Type B pancreatic cell (in vitro differentiated cells): ENCODE data around the gene MYCBP2. TPM values are rescaled to one million over a fixed set of nuclear protein-coding genes. Genes with fewer than 3 reads are reported as not detected.
"Not testable (repeated sequence)": the region's sequence is repeated elsewhere in the genome, so short reads cannot be mapped to it uniquely, and the experiment has no call there.

Source experiments
- DNase-seq: peaks from one replicate; pipeline ENCODE4 v3.0.0; 2021; ENCODE audit warnings: mixed read lengths; ENCODE audit not compliant: unreplicated experiment; ENCODE audit errors: extremely low spot score
- H3K27ac Mint-ChIP-seq: 2 replicates; pipeline ENCODE4 v1.8.0; 2021; ENCODE audit warnings: mild to moderate bottlenecking, mixed read lengths
- H3K27me3 Mint-ChIP-seq: 2 replicates; pipeline ENCODE4 v1.8.0; 2021; ENCODE audit warnings: mixed read lengths
- H3K36me3 Mint-ChIP-seq: 2 replicates; pipeline ENCODE4 v1.8.0; 2021; ENCODE audit warnings: mixed read lengths
- H3K4me1 Mint-ChIP-seq: one replicate; pipeline ENCODE4 v1.8.0; 2021; ENCODE audit warnings: mixed read lengths; ENCODE audit not compliant: unreplicated experiment
- H3K4me3 Mint-ChIP-seq: 2 replicates; pipeline ENCODE4 v1.8.0; 2021; ENCODE audit warnings: mild to moderate bottlenecking, mixed read lengths
- H3K9me3 Mint-ChIP-seq: 2 replicates; pipeline ENCODE4 v1.8.0; 2021; ENCODE audit warnings: mixed read lengths
- total RNA-seq: library from RNA; stranded (reverse); gene quantifications from 2 replicates; pipeline ENCODE4 v1.2.1, GENCODE V29; 2021; ENCODE audit warnings: low replicate concordance
- TF ChIP-seq, protein P1 (sequence below): fragments of 200-600 bp; sonication (generic); conservative IDR thresholded peaks from 2 replicates; pipeline ENCODE4 v1.5.0; 2021; ENCODE audit warnings: antibody characterized with exemption, mild to moderate bottlenecking

Gene MYCBP2
- total RNA-seq, 1 donor from 2014 or later, result 71.7 TPM

DNA sequence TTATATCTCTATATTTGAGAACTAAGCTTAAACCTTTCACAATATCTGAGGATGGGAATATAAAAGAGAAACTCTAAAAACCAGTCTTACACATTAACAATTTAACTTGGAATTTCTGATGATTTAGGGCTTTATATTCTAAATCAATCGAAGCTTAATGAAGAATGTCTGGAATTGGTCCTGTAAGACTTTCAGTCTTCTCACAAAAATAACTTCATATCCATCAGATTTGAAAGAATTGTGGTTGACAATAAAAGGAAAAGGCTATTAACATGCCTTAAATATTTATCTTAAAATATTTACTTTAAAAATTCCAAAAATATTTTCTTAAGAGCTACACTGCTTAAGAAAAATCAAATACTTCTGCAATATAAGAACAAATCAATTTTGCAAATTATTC, 27.3 kb downstream of the MYCBP2 start:
- Mint-ChIP-seq H3K4me1 (peaks cover 25% of the 10 kb centered on the region), H3K36me3 (peaks cover 9% of the 10 kb centered on the region), H3K27me3 (no peaks in the 10 kb centered on the region), H3K4me3 (no peak overlapping the region), H3K27ac (no peak overlapping the region), H3K9me3 (no peaks in the 10 kb centered on the region)
- DNase-seq, result no peak
- TF ChIP-seq, protein P1, sequence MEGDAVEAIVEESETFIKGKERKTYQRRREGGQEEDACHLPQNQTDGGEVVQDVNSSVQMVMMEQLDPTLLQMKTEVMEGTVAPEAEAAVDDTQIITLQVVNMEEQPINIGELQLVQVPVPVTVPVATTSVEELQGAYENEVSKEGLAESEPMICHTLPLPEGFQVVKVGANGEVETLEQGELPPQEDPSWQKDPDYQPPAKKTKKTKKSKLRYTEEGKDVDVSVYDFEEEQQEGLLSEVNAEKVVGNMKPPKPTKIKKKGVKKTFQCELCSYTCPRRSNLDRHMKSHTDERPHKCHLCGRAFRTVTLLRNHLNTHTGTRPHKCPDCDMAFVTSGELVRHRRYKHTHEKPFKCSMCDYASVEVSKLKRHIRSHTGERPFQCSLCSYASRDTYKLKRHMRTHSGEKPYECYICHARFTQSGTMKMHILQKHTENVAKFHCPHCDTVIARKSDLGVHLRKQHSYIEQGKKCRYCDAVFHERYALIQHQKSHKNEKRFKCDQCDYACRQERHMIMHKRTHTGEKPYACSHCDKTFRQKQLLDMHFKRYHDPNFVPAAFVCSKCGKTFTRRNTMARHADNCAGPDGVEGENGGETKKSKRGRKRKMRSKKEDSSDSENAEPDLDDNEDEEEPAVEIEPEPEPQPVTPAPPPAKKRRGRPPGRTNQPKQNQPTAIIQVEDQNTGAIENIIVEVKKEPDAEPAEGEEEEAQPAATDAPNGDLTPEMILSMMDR, result no peak

DNA sequence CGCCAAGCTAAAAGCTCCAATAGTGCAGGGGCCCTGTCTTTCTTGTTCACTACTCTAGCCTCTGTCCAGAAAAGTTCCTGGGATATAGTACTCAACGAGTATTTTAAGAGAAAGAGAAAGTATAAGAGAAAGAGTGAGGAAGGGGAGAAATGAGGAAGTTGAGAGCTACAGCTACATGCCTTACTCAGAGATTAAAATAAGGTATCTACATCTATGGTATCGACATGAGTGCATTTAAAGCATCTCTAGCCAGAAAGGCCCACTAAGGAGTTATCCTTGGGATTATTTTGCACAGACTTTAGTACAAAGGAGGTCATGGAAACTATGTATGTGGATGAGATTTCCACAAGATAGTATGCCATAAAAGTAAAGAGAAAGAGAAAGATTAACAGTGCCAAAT, 28.5 kb downstream of the MYCBP2 start:
- TF ChIP-seq, protein P1, result no peak
- Mint-ChIP-seq H3K27me3 (no peaks in the 10 kb centered on the region), H3K9me3 (no peaks in the 10 kb centered on the region), H3K27ac (no peak overlapping the region), H3K4me1 (peaks cover 25% of the 10 kb centered on the region), H3K4me3 (no peak overlapping the region), H3K36me3 (peaks cover 17% of the 10 kb centered on the region)
- no peak for DNase-seq

- Mint-ChIP-seq H3K27ac (peak overlapping the region; percentile 75), H3K4me1 (peaks cover 14% of the 10 kb centered on the region), H3K36me3 (peaks cover 60% of the 10 kb centered on the region), H3K4me3 (peak overlapping the region; percentile 55), H3K27me3 (no peaks in the 10 kb centered on the region), H3K9me3 (no peaks in the 10 kb centered on the region)
- no peak for DNase-seq
- TF ChIP-seq, protein P1, result no peak
These were observed 35.1 kb downstream of the MYCBP2 start for GRCh38 chr13:77291774-77292173.

DNA sequence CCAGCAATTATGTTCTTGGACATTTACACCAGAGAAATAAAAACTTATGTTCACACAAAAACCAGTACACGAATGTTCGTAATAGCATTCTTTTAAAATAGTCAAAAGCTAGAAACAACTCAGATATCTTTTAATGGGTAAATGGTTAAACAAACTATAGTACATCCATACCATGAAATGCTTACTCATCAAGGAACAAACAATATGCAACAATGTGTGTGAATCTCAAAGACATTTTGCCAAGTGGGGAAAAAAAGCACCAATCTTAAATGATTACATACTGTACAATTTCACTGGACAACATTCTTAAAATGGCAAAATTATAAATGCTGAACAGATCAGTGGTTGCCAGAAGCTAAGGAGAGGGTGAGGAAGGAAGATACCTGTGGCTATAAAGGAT, 36.6 kb downstream of the MYCBP2 start:
- H3K4me3 Mint-ChIP-seq, result no peak overlapping the region
- H3K9me3 Mint-ChIP-seq, result no peaks in the 10 kb centered on the region
- H3K27ac Mint-ChIP-seq, result no peak overlapping the region
- H3K4me1 Mint-ChIP-seq, result peaks cover 14% of the 10 kb centered on the region
- DNase-seq, result no peak
- peaks cover 58% of the 10 kb centered on the region for H3K36me3 Mint-ChIP-seq
- no peaks in the 10 kb centered on the region for H3K27me3 Mint-ChIP-seq
- TF ChIP-seq, protein P1, result no peak

GRCh38 chr13:77289851-77290250, 37.0 kb downstream of the MYCBP2 start:
- H3K36me3 Mint-ChIP-seq, result peaks cover 61% of the 10 kb centered on the region
- DNase-seq, result no peak
- H3K27me3 Mint-ChIP-seq, result no peaks in the 10 kb centered on the region
- no peak overlapping the region for H3K27ac Mint-ChIP-seq
- H3K9me3 Mint-ChIP-seq, result no peaks in the 10 kb centered on the region
- H3K4me3 Mint-ChIP-seq, result no peak overlapping the region
- H3K4me1 Mint-ChIP-seq, result peaks cover 14% of the 10 kb centered on the region
- TF ChIP-seq, protein P1, result no peak

DNA sequence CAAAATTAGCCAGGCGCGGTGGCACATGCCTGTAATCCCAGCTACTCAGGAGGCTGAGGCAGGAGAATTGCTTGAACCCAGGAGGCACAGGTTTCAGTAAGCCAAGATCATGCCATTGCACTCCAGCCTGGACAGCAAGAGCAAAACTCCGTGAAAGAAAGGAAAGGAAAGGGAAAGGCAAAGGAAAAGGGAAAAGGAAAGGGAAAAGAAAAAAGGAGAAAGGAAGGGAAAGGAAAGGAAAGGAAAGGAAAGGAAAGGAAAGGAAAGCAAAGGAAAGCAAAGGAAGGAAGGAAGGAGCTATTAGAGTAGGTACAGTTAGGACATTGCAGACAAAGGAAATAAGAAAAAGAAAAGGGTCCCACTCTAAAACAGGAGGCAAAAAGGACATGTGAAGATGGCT, 41.3 kb downstream of the MYCBP2 start:
- H3K9me3 Mint-ChIP-seq, H3K4me3 Mint-ChIP-seq, H3K4me1 Mint-ChIP-seq: not testable (repeated sequence)

More for the DNA sequence above, 41.3 kb downstream of the MYCBP2 start:
- H3K27me3 Mint-ChIP-seq, DNase-seq, H3K27ac Mint-ChIP-seq: not testable (repeated sequence)
- H3K36me3 Mint-ChIP-seq, result peaks cover 40% of the 10 kb centered on the region
